Islet precursor cell (in vitro differentiated cells): ENCODE results near the gene NAIF1.
A peak's percentile ranks its signal among the peaks of the same experiment; 100 is the strongest.
"Not testable (repeated sequence)": the region's sequence is repeated elsewhere in the genome, so short reads cannot be mapped to it uniquely, and the experiment has no call there.

ENCODE experiments used
- DNase-seq: peaks from one replicate; pipeline ENCODE4 v3.0.0-alpha.2; 2018

NAIF1 gene

GRCh38 chr9:128082151-128082550 lies 15.0 kb upstream of the NAIF1 start:
- peak; percentile 77 for DNase-seq

GRCh38 chr9:128081056-128081455 lies 13.9 kb upstream of the NAIF1 start:
- no peak for DNase-seq

- DNase-seq = no peak
Observed at GRCh38 chr9:128080206-128080605, 13.1 kb upstream of the NAIF1 start.

GRCh38 chr9:128078504-128079434 lies 11.6 kb upstream of the NAIF1 start:
- DNase-seq = peak; percentile 75

- no peak for DNase-seq
Observed at GRCh38 chr9:128077847-128078503, 10.9 kb upstream of the NAIF1 start.

- DNase-seq = no peak
Observed at GRCh38 chr9:128073253-128073886, 6.2 kb upstream of the NAIF1 start.

GRCh38 chr9:128072144-128073021 lies 5.3 kb upstream of the NAIF1 start:
- no peak for DNase-seq

- not testable (repeated sequence) for DNase-seq
Observed at GRCh38 chr9:128071475-128071874, 4.4 kb upstream of the NAIF1 start.

- DNase-seq = no peak
Observed at GRCh38 chr9:128070874-128071273, 3.8 kb upstream of the NAIF1 start.

GRCh38 chr9:128068386-128069205 lies 1.5 kb upstream of the NAIF1 start:
- DNase-seq = no peak

- DNase-seq = peak; percentile 100
Observed at GRCh38 chr9:128067645-128068385, 695 bp upstream of the NAIF1 start, which contains the start of gene SLC25A25. SLC25A25 (plus strand) TSS chr9:128068232; CDS start chr9:128068320, 88 bp downstream.

GRCh38 chr9:128065907-128066712 lies 1.0 kb downstream of the NAIF1 start:
- no peak for DNase-seq

- no peak for DNase-seq
Observed at GRCh38 chr9:128062846-128063831, 4.0 kb downstream of the NAIF1 start.

GRCh38 chr9:128062279-128062678 lies 4.8 kb downstream of the NAIF1 start:
- no peak for DNase-seq

GRCh38 chr9:128061275-128061960 lies 5.7 kb downstream of the NAIF1 start:
- no peak for DNase-seq

- DNase-seq = no peak
Observed at GRCh38 chr9:128059365-128059983, 7.6 kb downstream of the NAIF1 start.

- DNase-seq = no peak
Observed at GRCh38 chr9:128057724-128058409, 9.3 kb downstream of the NAIF1 start.
